Thoracic aorta (tissue), 2 donors: Measurements from ENCODE around the gene SDK2. TPM values are rescaled to one million over a fixed set of nuclear protein-coding genes. Genes with fewer than 3 reads are reported as not detected.

Source experiments
- ATAC-seq: fragments of 150-250 bp; one replicate; pipeline ENCODE4 v1.8.0; 2017; ENCODE audit warnings: low read depth; ENCODE audit not compliant: insufficient number of reproducible peaks, low FRiP score
- DNase-seq: peaks from one replicate; pipeline ENCODE4 v3.0.0-alpha.2; 2020; ENCODE audit warnings: low spot score
- H3K27ac ChIP-seq, 2 donors: fragments of 200-600 bp; sonication (generic); 1 replicate in 1 of 2; 2 replicates in 1 of 2; pipeline ENCODE4 v1.5.1; 2016; ENCODE audit warnings: mild to moderate bottlenecking in 2 of 2, moderate library complexity in 2 of 2
- H3K27me3 ChIP-seq: fragments of 200-600 bp; sonication (generic); replicated peaks from 2 replicates; pipeline ENCODE4 v1.6.0; 2016; ENCODE audit warnings: mild to moderate bottlenecking; ENCODE audit not compliant: insufficient read depth
- H3K36me3 ChIP-seq: fragments of 200-600 bp; sonication (generic); one replicate; pipeline ENCODE4 v1.5.1; 2016
- H3K4me1 ChIP-seq, 2 donors: fragments of 200-600 bp; sonication (generic); 1 replicate in 1 of 2; 2 replicates in 1 of 2; pipeline versions ENCODE4 v1.5.1 to v1.6.0; 2016; ENCODE audit warnings: low read depth in 2 of 2, mild to moderate bottlenecking in 1 of 2; ENCODE audit not compliant: control insufficient read depth in 1 of 2
- H3K4me3 ChIP-seq: fragments of 200-600 bp; sonication (generic); 2 replicates; pipeline ENCODE4 v1.5.1; 2016; ENCODE audit warnings: mild to moderate bottlenecking
- H3K9me3 ChIP-seq: fragments of 200-600 bp; sonication (generic); 2 replicates; pipeline ENCODE4 v1.5.1; 2016
- CTCF ChIP-seq: fragments of 200-600 bp; sonication (generic); IDR thresholded peaks from one replicate; pipeline ENCODE4 v1.5.1; 2019; ENCODE audit warnings: antibody characterized with exemption
- total RNA-seq, 2 donors: library from RNA; depleted of rRNA; stranded (reverse); fragments of >200 nt; gene quantifications; one replicate each; pipeline versions ENCODE4 v1.1.0 to v1.2.3, GENCODE V29; 2016

SDK2 gene
- total RNA-seq, 2 donors from 2014 or later, result 6.0 to 8.9 TPM

- Histone ChIP-seq H3K4me3 (no peak overlapping the region), H3K4me1 (no peaks in the 10 kb centered on the region), H3K27ac (no peak overlapping the region), H3K36me3 (no peaks in the 10 kb centered on the region), H3K9me3 (no peaks in the 10 kb centered on the region), H3K27me3 (no peaks in the 10 kb centered on the region)
- no peak for TF ChIP-seq CTCF
- no peak for ATAC-seq
- DNase-seq, result no peak
These were observed 91.8 kb downstream of the SDK2 start for GRCh38 chr17:73552300-73553048.

GRCh38 chr17:73551759-73552158 lies 92.5 kb downstream of the SDK2 start:
- H3K36me3 ChIP-seq, result no peaks in the 10 kb centered on the region
- no peaks in the 10 kb centered on the region for H3K9me3 ChIP-seq
- no peaks in the 10 kb centered on the region for H3K27me3 ChIP-seq
- no peak overlapping the region for H3K4me3 ChIP-seq
- DNase-seq, result no peak
- no peaks in the 10 kb centered on the region for H3K4me1 ChIP-seq
- no peak for TF ChIP-seq CTCF
- no peak overlapping the region for H3K27ac ChIP-seq
- no peak for ATAC-seq

GRCh38 chr17:73551144-73551543 lies 93.1 kb downstream of the SDK2 start:
- no peak for DNase-seq
- H3K27me3 ChIP-seq, result no peaks in the 10 kb centered on the region
- no peak for TF ChIP-seq CTCF
- no peak overlapping the region for H3K4me3 ChIP-seq
- H3K4me1 ChIP-seq, result no peaks in the 10 kb centered on the region
- no peaks in the 10 kb centered on the region for H3K36me3 ChIP-seq
- H3K27ac ChIP-seq, result no peak overlapping the region
- no peak for ATAC-seq
- H3K9me3 ChIP-seq, result no peaks in the 10 kb centered on the region

GRCh38 chr17:73550556-73550955 lies 93.7 kb downstream of the SDK2 start:
- Histone ChIP-seq H3K4me1 (no peaks in the 10 kb centered on the region), H3K9me3 (no peaks in the 10 kb centered on the region), H3K36me3 (no peaks in the 10 kb centered on the region), H3K27ac (no peak overlapping the region), H3K4me3 (no peak overlapping the region), H3K27me3 (no peaks in the 10 kb centered on the region)
- no peak for TF ChIP-seq CTCF
- DNase-seq, result no peak
- no peak for ATAC-seq

GRCh38 chr17:73549841-73550430 lies 94.3 kb downstream of the SDK2 start:
- no peak overlapping the region for H3K4me3 ChIP-seq
- DNase-seq, result no peak
- no peak overlapping the region for H3K27ac ChIP-seq
- H3K9me3 ChIP-seq, result no peaks in the 10 kb centered on the region
- no peaks in the 10 kb centered on the region for H3K4me1 ChIP-seq
- ATAC-seq, result no peak
- TF ChIP-seq CTCF, result no peak
- H3K36me3 ChIP-seq, result no peaks in the 10 kb centered on the region
- H3K27me3 ChIP-seq, result no peaks in the 10 kb centered on the region
